SK-N-MC (cell line): ENCODE data around the gene CLGN.

Experiments
- EZH2 ChIP-seq: fragments of 200-600 bp; sonication (generic); IDR thresholded peaks from one replicate; pipeline ENCODE4 v1.6.1; 2017; ENCODE audit warnings: antibody characterized with exemption
- FOXP2 ChIP-seq: optimal IDR thresholded peaks from 2 replicates; pipeline ENCODE3; 2011; ENCODE audit warnings: mild to moderate bottlenecking, moderate library complexity; ENCODE audit not compliant: insufficient read depth; ENCODE audit errors: extremely low read length, control extremely low read depth
- POLR2AphosphoS5 ChIP-seq: IDR thresholded peaks from 2 replicates; pipeline ENCODE4 v1.6.1; 2012; ENCODE audit warnings: mild to moderate bottlenecking, low read depth, low read length, borderline replicate concordance

DNA sequence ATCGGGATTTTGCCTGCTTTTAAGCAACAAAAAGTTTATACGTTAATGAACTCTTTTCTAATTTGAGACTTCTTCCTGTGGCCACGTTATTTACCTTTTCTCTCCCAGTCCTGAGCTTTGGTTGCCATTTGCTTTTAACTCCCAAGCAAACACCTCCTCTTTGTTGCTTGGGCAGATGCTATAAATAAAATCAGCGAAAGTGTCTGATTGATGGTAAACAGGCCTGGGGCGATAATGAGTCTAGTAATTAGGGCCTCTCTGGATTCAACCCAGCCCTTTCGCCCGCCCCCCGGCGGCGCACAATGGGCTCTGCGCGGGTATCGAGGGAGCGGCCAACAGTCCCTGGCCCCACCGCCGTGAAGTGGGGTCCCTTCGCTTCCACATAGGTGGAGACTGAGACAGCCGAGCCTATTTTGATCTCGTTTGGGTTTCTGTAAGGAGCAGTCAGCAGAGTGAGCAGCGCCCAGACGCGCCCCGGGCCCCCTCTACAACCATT, 790 bp downstream of the CLGN start:
- TF ChIP-seq EZH2 = no peak
- TF ChIP-seq FOXP2 = no peak
- no peak for TF ChIP-seq POLR2AphosphoS5
